ENCODE results near the gene LRRC2. TPM values are rescaled to one million over a fixed set of nuclear protein-coding genes. Genes with fewer than 3 reads are reported as not detected.
"Not testable (repeated sequence)": the region's sequence is repeated elsewhere in the genome, so short reads cannot be mapped to it uniquely, and the experiment has no call there.

The LRRC2 gene
- 110 TPM for total RNA-seq
- long read RNA-seq, full-length matches to known transcripts: 69 of 89 reads
- long read RNA-seq, partial matches to known transcripts: 6 of 89 reads
- long read RNA-seq, other reads (novel, unspliced or antisense): 14 of 89 reads

- ATAC-seq: peak; percentile 68
Observed at GRCh38 chr3:46566040-46566641, at the start of gene LRRC2. TSS of gene LRRC2 (minus strand) at chr3:46566302. CDS start at chr3:46551591, 14,711 bp downstream.

GRCh38 chr3:46615050-46615775 is 49.1 kb upstream of the LRRC2 start:
- intact Hi-C loops (cut with DNase I): no loop called here
- no peak for DNase-seq (ENCODE audit: missing footprints)
- no peak for ATAC-seq

More at GRCh38 chr3:46566040-46566641, at the start of gene LRRC2:
- intact Hi-C loops (cut with DNase I): loop anchor here (10.0 kb wide), 1 partner anchor 129 kb away; the partner anchor contains the start of gene ALS2CL
- DNase-seq (ENCODE audit: missing footprints): peak; percentile 82

- DNase-seq (ENCODE audit: missing footprints): no peak
- ATAC-seq: no peak
- intact Hi-C loops (cut with DNase I): no loop called here
Observed at GRCh38 chr3:46614431-46614830, 48.3 kb upstream of the LRRC2 start.

- DNase-seq (ENCODE audit: missing footprints): no peak
- ATAC-seq: no peak
- intact Hi-C loops (cut with DNase I): no loop called here
Observed at GRCh38 chr3:46613313-46614005, 47.4 kb upstream of the LRRC2 start.

- ATAC-seq: peak; percentile 93
- DNase-seq (ENCODE audit: missing footprints): no peak
- intact Hi-C loops (cut with DNase I): no loop called here
Observed at GRCh38 chr3:46612324-46612723, 46.2 kb upstream of the LRRC2 start, which contains the start of gene FAM240A. TSS of gene FAM240A (plus strand) at chr3:46612525. CDS start at chr3:46612684, 159 bp downstream.

- intact Hi-C loops (cut with DNase I): no loop called here
- ATAC-seq (no peak), DNase-seq (ENCODE audit: missing footprints) (no peak)
Observed at GRCh38 chr3:46609944-46610722, 44.0 kb upstream of the LRRC2 start.

GRCh38 chr3:46609212-46609721 is 43.2 kb upstream of the LRRC2 start:
- no peak for DNase-seq (ENCODE audit: missing footprints)
- intact Hi-C loops (cut with DNase I): no loop called here
- ATAC-seq: no peak

- ATAC-seq (peak; percentile 44), DNase-seq (ENCODE audit: missing footprints) (no peak)
- intact Hi-C loops (cut with DNase I): no loop called here
Observed at GRCh38 chr3:46607603-46608028, 41.5 kb upstream of the LRRC2 start.

- ATAC-seq: no peak
- no peak for DNase-seq (ENCODE audit: missing footprints)
- intact Hi-C loops (cut with DNase I): no loop called here
Observed at GRCh38 chr3:46604127-46604526, 38.0 kb upstream of the LRRC2 start.

GRCh38 chr3:46603446-46604046 is 37.4 kb upstream of the LRRC2 start:
- DNase-seq (ENCODE audit: missing footprints) (no peak), ATAC-seq (no peak)
- intact Hi-C loops (cut with DNase I): no loop called here

- intact Hi-C loops (cut with DNase I): no loop called here
- ATAC-seq (no peak), DNase-seq (ENCODE audit: missing footprints) (no peak)
Observed at GRCh38 chr3:46599590-46599989, 33.5 kb upstream of the LRRC2 start.

GRCh38 chr3:46595819-46596314 is 29.8 kb upstream of the LRRC2 start:
- DNase-seq (ENCODE audit: missing footprints): no peak
- ATAC-seq: no peak
- intact Hi-C loops (cut with DNase I): no loop called here

- no peak for DNase-seq (ENCODE audit: missing footprints)
- intact Hi-C loops (cut with DNase I): no loop called here
- no peak for ATAC-seq
Observed at GRCh38 chr3:46594723-46595122, 28.6 kb upstream of the LRRC2 start.

GRCh38 chr3:46593979-46594378 is 27.9 kb upstream of the LRRC2 start:
- no peak for ATAC-seq
- no peak for DNase-seq (ENCODE audit: missing footprints)
- intact Hi-C loops (cut with DNase I): no loop called here

GRCh38 chr3:46593274-46593862 is 27.3 kb upstream of the LRRC2 start:
- ATAC-seq (no peak), DNase-seq (ENCODE audit: missing footprints) (no peak)
- intact Hi-C loops (cut with DNase I): no loop called here

GRCh38 chr3:46587268-46587667 is 21.2 kb upstream of the LRRC2 start:
- DNase-seq (ENCODE audit: missing footprints); intact Hi-C loops (cut with DNase I); ATAC-seq: not testable (repeated sequence)

GRCh38 chr3:46586738-46587246 is 20.7 kb upstream of the LRRC2 start:
- no peak for ATAC-seq
- intact Hi-C loops (cut with DNase I): no loop called here
- no peak for DNase-seq (ENCODE audit: missing footprints)

Measured in Right ventricle myocardium inferior (tissue), 1 donor.